ELF-1 (cell line): ENCODE measurements around the gene TMEM80.

Source experiments
- DNase-seq: peaks from one replicate; pipeline ENCODE4 v3.0.0-alpha.2; 2016; ENCODE audit warnings: low read depth, low spot score

The TMEM80 gene

GRCh38 chr11:699116-699508, 3.5 kb downstream of the TMEM80 start:
- no peak for DNase-seq

GRCh38 chr11:699753-700152, 4.1 kb downstream of the TMEM80 start:
- DNase-seq, result no peak

- DNase-seq, result no peak
These were observed 6.3 kb downstream of the TMEM80 start for GRCh38 chr11:701741-702461.

GRCh38 chr11:702462-703461, 7.1 kb downstream of the TMEM80 start:
- DNase-seq, result no peak

- no peak for DNase-seq
These were observed 7.9 kb downstream of the TMEM80 start for GRCh38 chr11:703506-703905.

- no peak for DNase-seq
These were observed 8.6 kb downstream of the TMEM80 start for GRCh38 chr11:704228-704674.

GRCh38 chr11:704781-705645, 9.4 kb downstream of the TMEM80 start:
- peak; percentile 37 for DNase-seq

GRCh38 chr11:705646-706438, 10.2 kb downstream of the TMEM80 start, which contains the start of gene EPS8L2:
EPS8L2 (plus strand) TSS chr11:706231; CDS start chr11:709408, 3,177 bp downstream.
- no peak for DNase-seq

GRCh38 chr11:706439-706956, 10.9 kb downstream of the TMEM80 start:
- peak; percentile 47 for DNase-seq

GRCh38 chr11:706957-707816, 11.6 kb downstream of the TMEM80 start:
- peak; percentile 57 for DNase-seq

GRCh38 chr11:707817-708420, 12.3 kb downstream of the TMEM80 start:
- peak; percentile 67 for DNase-seq

- DNase-seq, result no peak
These were observed 12.9 kb downstream of the TMEM80 start for GRCh38 chr11:708511-708910.

- peak; percentile 14 for DNase-seq
These were observed 13.7 kb downstream of the TMEM80 start for GRCh38 chr11:709109-709997.

GRCh38 chr11:714436-714835, 18.8 kb downstream of the TMEM80 start:
- no peak for DNase-seq

- DNase-seq, result no peak
These were observed 23.8 kb downstream of the TMEM80 start for GRCh38 chr11:719214-720016.

- no peak for DNase-seq
These were observed 24.5 kb downstream of the TMEM80 start for GRCh38 chr11:720017-720641.
